PC-3 (cell line): Measurements from ENCODE around the gene LINC00237.

Experiments used
- CTCF ChIP-seq: fragments of 300-600 bp; sonication (generic); conservative IDR thresholded peaks from 2 replicates; pipeline ENCODE4 v1.5.1; 2017; ENCODE audit warnings: antibody characterized with exemption, low read depth, mild to moderate bottlenecking, low read length
- EZH2 ChIP-seq: fragments of 300-600 bp; sonication (generic); IDR thresholded peaks from one replicate; pipeline ENCODE4 v1.6.1; 2017; ENCODE audit warnings: antibody characterized with exemption, mild to moderate bottlenecking, low read length; ENCODE audit not compliant: unreplicated experiment
- EZH2phosphoT487 ChIP-seq: fragments of 300-600 bp; sonication (generic); IDR thresholded peaks from 2 replicates; pipeline ENCODE4 v1.6.1; 2018; ENCODE audit warnings: mild to moderate bottlenecking, antibody characterized with exemption, low read length, borderline replicate concordance

- no peak for TF ChIP-seq CTCF
- no peak for TF ChIP-seq EZH2
- TF ChIP-seq EZH2phosphoT487, result no peak
Measured at GRCh38 chr20:21136015-21136732, 30.0 kb upstream of the LINC00237 start.
